Mucosa of descending colon (tissue), 3 donors: ENCODE measurements around the gene DOK6. TPM values are rescaled to one million over a fixed set of nuclear protein-coding genes. Genes with fewer than 3 reads are reported as not detected.

Experiments used
- ATAC-seq: fragments of 200-7000 bp; cut with Tn5 transposase; one replicate; pipeline ENCODE4 v1.9.1; 2020; ENCODE audit warnings: mild to moderate bottlenecking, moderate library complexity
- DNase-seq, 3 donors: peaks; one replicate each; pipeline ENCODE4 v3.0.0-alpha.2; 2020
- H3K36me3 ChIP-seq: fragments of 200-600 bp; one replicate; pipeline ENCODE4 v1.8.0; 2021; ENCODE audit warnings: low read depth, mild to moderate bottlenecking
- H3K4me1 ChIP-seq: fragments of 200-600 bp; one replicate; pipeline ENCODE4 v1.8.0; 2021; ENCODE audit warnings: low read depth, mild to moderate bottlenecking
- H3K4me3 ChIP-seq: fragments of 200-600 bp; one replicate; pipeline ENCODE4 v1.8.0; 2021; ENCODE audit warnings: mild to moderate bottlenecking
- H3K9me3 ChIP-seq: fragments of 200-600 bp; one replicate; pipeline ENCODE4 v1.8.0; 2021; ENCODE audit warnings: mild to moderate bottlenecking
- intact Hi-C, 2 donors: fragments of 100-400 bp; cut with DNase I in 1 of 2; cut with micrococcal nuclease in 1 of 2; formaldehyde crosslinking; loops; one replicate each; pipeline versions ENCODE4 v1.11.0 to v1.11.1; 2022; cut with DNase I, micrococcal nuclease
- total RNA-seq, 3 donors: library from RNA; stranded (reverse); fragmentation: NEBNext Ultra II Directional in 2 of 3; extraction: Animal tissue kit (Norgen Biotek cat#: 25700) in 2 of 3; gene quantifications; one replicate each; pipeline versions ENCODE4 v1.2.1 to v1.2.4, GENCODE V29; 2021 to 2023
- TF ChIP-seq, protein P1 (sequence below): fragments of 200-600 bp; IDR thresholded peaks from one replicate; pipeline ENCODE4 v1.8.0; 2022; ENCODE audit warnings: antibody characterized with exemption, mild to moderate bottlenecking
- donor health status: DM: no; HTN: no; CAD: no; lungs with moderate emphysema.
- donor health status: DM: no; HTN: no; CAD: no.
- donor health status: DM: no; HTN: yes; CAD: no.

DOK6 gene
- total RNA-seq, 3 donors from 2014 or later, result 0.12 to 2.2 (median 0.72) TPM

DNA sequence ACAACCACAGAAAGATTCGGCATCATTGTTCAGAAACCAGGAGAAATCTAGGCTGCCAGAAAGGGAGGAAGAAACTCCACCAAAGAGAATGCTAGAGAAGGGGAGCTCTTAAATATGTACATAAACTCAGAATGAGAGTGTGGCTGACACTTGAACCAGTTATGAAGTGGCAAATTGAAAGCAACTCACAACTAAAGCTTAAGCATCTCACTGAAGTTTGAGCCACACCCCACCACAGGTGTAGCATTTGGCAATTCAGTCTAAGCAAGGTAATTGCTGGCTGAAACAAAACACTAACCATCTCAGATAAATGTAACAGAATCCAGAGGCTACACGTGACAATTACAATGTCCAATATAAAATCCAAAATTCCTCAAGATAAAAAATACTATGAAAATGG lies 168.4 kb downstream of the DOK6 start:
- no peaks in the 10 kb centered on the region for H3K36me3 ChIP-seq
- no peaks in the 10 kb centered on the region for H3K4me1 ChIP-seq
- DNase-seq, result no peak
- intact Hi-C loops, result no loop called here
- no peak overlapping the region for H3K4me3 ChIP-seq
- TF ChIP-seq, protein P1, sequence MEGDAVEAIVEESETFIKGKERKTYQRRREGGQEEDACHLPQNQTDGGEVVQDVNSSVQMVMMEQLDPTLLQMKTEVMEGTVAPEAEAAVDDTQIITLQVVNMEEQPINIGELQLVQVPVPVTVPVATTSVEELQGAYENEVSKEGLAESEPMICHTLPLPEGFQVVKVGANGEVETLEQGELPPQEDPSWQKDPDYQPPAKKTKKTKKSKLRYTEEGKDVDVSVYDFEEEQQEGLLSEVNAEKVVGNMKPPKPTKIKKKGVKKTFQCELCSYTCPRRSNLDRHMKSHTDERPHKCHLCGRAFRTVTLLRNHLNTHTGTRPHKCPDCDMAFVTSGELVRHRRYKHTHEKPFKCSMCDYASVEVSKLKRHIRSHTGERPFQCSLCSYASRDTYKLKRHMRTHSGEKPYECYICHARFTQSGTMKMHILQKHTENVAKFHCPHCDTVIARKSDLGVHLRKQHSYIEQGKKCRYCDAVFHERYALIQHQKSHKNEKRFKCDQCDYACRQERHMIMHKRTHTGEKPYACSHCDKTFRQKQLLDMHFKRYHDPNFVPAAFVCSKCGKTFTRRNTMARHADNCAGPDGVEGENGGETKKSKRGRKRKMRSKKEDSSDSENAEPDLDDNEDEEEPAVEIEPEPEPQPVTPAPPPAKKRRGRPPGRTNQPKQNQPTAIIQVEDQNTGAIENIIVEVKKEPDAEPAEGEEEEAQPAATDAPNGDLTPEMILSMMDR, result no peak
- H3K9me3 ChIP-seq, result peaks cover 9% of the 10 kb centered on the region
- no peak for ATAC-seq

DNA sequence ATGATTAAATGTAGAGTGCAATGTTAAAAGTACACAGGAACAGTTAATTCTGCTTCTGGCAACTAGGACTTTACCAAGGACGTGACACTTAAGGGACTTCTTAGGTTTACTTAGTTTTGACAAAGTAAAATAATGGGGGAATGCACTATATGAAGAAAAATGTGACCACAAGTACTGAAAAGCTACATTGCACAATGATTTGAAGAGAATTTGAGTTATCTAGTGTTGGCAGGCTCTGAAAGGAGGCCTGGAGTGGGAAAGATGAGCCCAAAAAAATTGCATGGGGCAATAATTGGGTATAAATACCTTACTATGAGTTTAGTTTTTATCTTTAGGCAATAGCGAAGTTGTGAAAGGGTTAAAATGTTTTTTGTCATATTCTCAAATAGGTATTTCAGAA lies 173.7 kb downstream of the DOK6 start:
- intact Hi-C loops, result no loop called here
- no peak for ATAC-seq
- TF ChIP-seq, protein P1, result no peak

DNA sequence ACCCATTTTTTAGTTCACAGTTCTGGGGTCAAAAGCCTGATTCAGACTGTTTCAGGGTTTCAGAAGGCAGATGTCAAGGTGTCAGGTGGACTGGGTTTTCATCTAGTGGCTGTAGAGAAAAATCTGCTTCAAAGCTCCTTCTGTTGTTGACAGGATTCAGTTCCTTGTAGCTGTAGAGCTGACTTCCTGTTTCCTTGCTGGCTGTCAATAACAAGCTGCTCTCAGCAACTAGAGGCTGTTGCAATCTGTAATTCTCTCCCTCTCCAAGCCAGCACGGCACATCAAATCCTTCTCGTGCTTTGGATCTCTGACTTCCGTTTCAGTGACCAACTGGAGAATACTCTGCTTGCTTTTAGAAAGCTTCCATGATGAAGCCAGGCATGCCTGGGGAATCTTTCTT lies 179.4 kb downstream of the DOK6 start:
- Histone ChIP-seq H3K36me3 (no peaks in the 10 kb centered on the region), H3K4me3 (no peak overlapping the region), H3K4me1 (no peaks in the 10 kb centered on the region), H3K9me3 (no peaks in the 10 kb centered on the region)
- DNase-seq (no peak), ATAC-seq (peak; percentile 27)
- TF ChIP-seq, protein P1, result no peak
- intact Hi-C loops, result no loop called here

More for the DNA sequence above, 173.7 kb downstream of the DOK6 start:
- Histone ChIP-seq H3K9me3 (no peaks in the 10 kb centered on the region), H3K36me3 (no peaks in the 10 kb centered on the region), H3K4me3 (no peak overlapping the region), H3K4me1 (no peaks in the 10 kb centered on the region)
- DNase-seq, result no peak

DNA sequence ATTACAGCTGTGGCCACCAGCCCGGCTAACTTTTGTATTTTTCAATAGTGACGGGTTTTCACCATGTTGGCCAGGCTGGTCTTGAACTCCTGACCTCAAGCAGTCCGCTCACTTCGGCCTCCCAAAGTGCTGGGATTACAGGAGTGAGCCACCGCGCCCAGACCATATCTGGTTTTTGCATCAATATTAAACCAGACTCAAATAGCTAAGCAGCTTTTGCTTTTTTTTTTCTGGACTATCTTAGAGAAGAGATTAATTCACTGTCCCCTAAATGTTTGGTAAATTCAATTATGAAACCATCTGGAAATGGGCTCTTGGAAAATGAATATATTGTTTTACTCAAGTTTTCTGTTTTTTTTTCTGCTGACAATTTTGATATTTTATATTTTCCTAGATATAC lies 183.7 kb downstream of the DOK6 start:
- intact Hi-C loops, result no loop called here
- TF ChIP-seq, protein P1, result no peak
- Histone ChIP-seq H3K4me1 (no peaks in the 10 kb centered on the region), H3K36me3 (no peaks in the 10 kb centered on the region), H3K4me3 (no peak overlapping the region), H3K9me3 (no peaks in the 10 kb centered on the region)
- ATAC-seq (no peak), DNase-seq (no peak)

DNA sequence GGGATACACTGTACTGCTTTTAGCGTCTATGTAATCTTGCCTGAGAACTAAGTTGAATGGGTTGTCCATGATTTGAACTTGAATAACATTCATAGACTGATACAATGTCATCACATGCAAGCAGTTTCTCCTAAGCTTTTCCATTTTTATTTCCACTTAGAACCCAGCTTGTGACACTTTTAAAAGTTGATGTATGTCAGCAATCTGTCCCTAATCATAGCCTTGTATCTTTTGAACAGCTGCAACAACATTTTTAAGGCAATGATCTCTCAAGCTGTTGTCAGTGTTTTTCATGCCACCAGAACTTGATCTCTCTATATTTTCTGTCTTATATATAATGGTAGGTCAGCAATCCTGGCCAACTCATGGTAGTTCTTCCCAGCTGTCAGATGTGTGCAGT lies 185.0 kb downstream of the DOK6 start:
- intact Hi-C loops, result no loop called here
- H3K4me3 ChIP-seq, result no peak overlapping the region

More for the DNA sequence above, 185.0 kb downstream of the DOK6 start:
- Histone ChIP-seq H3K9me3 (no peaks in the 10 kb centered on the region), H3K36me3 (no peaks in the 10 kb centered on the region), H3K4me1 (no peaks in the 10 kb centered on the region)
- ATAC-seq (no peak), DNase-seq (no peak)
- TF ChIP-seq, protein P1, result no peak
